Sciatic nerve (tissue), 2 donors: ENCODE data around the gene UGT2B7. TPM values are rescaled to one million over a fixed set of nuclear protein-coding genes. Genes with fewer than 3 reads are reported as not detected.
"Not testable (repeated sequence)": the region's sequence is repeated elsewhere in the genome, so short reads cannot be mapped to it uniquely, and the experiment has no call there.

Experiments
- ATAC-seq: fragments of 200-7000 bp; cut with Tn5 transposase; one replicate; pipeline ENCODE4 v1.9.1; 2020; ENCODE audit warnings: mild to moderate bottlenecking, moderate library complexity
- DNase-seq: peaks from one replicate; pipeline ENCODE4 v3.0.0-alpha.2; 2020; ENCODE audit warnings: low spot score
- intact Hi-C: fragments of 100-400 bp; cut with DNase I; formaldehyde crosslinking; loops from one replicate; pipeline ENCODE4 v1.14.2; 2022
- total RNA-seq: library from RNA; stranded (reverse); fragmentation: NEBNext Ultra II Directional; extraction: Animal tissue kit (Norgen Biotek cat#: 25700); gene quantifications from one replicate; pipeline ENCODE4 v1.2.1, GENCODE V29; 2021
- donor health status: DM: no; HTN: no; CAD: no.
- donor health status: DM: no; HTN: no; CAD: no.

The UGT2B7 gene
- not detected for total RNA-seq

- intact Hi-C loops: no loop called here
- DNase-seq (no peak), ATAC-seq (no peak)
Measured at GRCh38 chr4:69096111-69096656, at the start of gene UGT2B7. Gene UGT2B7, plus strand, starts transcription at chr4:69096474. Its CDS starts 47 bp downstream, at chr4:69096521.

DNA sequence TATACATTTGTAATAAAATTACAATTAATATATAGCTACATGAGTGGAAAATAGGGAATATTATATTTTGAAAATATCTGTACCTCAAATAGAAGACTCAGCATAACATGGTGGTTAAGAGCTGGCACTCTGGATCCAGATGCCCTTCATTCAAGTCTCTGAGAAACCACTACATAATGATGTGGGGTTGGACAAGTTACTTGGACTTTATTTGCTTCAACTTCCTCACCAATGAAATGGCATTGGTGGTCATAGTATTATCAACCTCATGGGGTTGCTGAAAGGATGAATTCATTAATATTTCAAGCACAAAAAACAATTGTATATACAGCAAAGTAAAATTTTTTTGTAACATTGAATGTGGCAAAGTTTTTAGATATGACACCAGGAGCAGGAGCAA is 46.4 kb upstream of the UGT2B7 start:
- intact Hi-C loops: no loop called here
- ATAC-seq: no peak
- DNase-seq: no peak

GRCh38 chr4:69050853-69051575 is 45.3 kb upstream of the UGT2B7 start:
- not testable (repeated sequence) for ATAC-seq

GRCh38 chr4:69051576-69051943 is 44.7 kb upstream of the UGT2B7 start:
- no peak for ATAC-seq
- intact Hi-C loops: no loop called here
- no peak for DNase-seq

More at GRCh38 chr4:69050853-69051575, 45.3 kb upstream of the UGT2B7 start:
- intact Hi-C loops, DNase-seq: not testable (repeated sequence)

DNA sequence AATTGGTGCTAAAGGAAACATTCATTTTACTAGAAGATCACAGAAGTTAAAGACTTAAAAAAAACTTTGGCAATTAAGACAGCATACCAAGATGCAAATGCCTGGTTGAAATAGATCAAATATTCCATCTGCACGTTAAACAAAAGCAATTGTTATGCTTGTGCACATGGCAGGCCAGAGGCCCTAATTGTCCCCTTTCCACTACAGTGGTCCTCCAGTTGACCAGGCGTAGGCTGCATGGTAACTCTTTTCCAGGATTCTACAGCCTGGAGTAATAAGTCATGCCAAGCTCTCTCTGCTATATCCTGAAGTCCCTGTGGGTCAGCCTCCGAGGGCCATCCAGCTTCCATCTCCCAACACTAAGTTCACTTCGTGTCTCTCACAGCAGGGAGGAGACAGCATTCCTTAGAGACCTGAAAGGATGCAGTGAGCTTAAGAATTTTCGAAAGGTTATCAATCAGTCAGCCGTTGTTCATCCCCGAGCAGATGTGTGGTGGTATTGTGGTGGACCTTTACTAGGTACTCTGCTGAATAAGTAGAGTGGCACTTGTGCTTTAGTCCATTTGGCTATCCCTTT is 42.9 kb upstream of the UGT2B7 start:
- DNase-seq, intact Hi-C loops, ATAC-seq: not testable (repeated sequence)

- ATAC-seq, DNase-seq, intact Hi-C loops: not testable (repeated sequence)
Measured at GRCh38 chr4:69054033-69054432, 42.2 kb upstream of the UGT2B7 start.

DNA sequence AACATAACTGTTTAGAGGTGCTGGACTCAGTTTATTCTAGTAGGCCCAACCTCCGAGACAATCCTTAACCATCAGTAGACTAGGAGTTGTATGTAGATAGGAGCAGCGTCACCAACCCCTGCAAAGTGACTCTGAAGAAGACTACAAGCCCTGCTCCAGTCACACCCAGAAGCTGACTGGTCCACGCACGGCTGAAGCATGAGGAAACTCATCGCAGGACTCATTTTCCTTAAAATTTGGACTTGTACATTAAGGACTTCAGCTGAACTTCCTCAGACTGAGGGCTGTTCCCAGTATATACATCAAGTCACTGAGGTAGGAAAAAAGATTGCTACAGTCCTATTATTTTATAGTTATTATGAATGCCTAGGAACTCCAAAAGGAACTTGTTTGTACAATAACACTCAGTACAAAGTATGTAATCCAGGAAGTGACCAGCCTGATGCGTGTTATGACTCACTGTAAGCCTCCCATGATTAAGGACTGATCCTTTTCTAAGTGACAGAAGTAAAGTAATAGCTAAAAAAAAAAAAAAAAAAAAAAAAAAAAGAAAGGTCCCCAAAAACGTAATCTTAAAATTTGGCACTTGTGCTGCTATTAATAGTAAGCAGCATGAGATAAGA is 41.6 kb upstream of the UGT2B7 start:
- DNase-seq (no peak), ATAC-seq (no peak)
- intact Hi-C loops: no loop called here

DNA sequence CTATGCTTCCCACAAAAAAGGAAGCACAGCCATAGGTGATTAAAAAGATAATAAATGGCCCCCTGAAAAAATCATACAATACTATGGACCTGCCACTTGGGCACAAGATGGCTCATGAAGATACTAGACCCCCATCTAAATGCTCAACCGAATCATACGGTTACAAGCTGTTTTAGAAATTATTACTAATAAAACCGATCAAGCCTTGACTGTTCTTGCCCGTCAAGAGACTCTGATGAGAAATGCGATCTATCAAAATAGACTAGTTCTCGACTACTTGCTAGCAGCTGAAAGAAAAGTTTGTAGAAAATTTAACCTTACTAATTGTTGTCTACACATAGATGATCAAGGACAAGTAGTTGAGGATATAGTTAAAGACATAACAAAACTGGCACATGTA is 40.1 kb upstream of the UGT2B7 start:
- DNase-seq (no peak), ATAC-seq (no peak)
- intact Hi-C loops: no loop called here

DNA sequence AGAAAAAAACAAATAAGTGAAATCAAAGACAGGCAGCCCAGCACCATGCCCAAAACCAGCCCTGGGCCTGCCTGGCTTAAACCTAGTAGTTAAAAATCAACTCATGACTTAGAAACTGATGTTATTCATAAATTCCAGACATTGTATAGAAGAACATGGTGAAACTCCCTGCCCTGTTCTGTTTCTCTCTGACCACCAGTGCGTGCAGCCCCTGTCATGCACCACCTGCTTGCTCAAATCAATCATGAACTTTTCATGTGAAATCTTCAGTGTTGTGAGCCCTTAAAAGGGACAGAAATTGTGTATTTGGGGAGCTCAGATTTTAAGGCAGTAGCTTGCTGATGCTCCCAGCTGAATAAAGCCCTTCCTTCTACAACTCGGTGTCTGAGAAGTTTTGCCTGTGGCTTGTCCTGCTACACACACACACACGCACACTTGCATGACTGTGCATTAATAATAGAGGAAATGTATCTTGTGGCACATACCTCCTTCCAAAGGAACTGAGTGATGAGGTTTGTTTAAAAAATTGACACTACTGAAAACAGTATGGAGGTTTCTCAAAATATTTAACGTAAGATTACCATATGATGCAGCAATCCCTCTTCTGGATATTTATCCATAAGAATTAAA is 39.2 kb upstream of the UGT2B7 start:
- intact Hi-C loops: no loop called here
- DNase-seq: no peak
- no peak for ATAC-seq

GRCh38 chr4:69057620-69058409 is 38.5 kb upstream of the UGT2B7 start:
- DNase-seq: no peak
- ATAC-seq: no peak
- intact Hi-C loops: no loop called here

GRCh38 chr4:69058410-69059059 is 37.7 kb upstream of the UGT2B7 start:
- ATAC-seq (no peak), DNase-seq (no peak)
- intact Hi-C loops: no loop called here

DNA sequence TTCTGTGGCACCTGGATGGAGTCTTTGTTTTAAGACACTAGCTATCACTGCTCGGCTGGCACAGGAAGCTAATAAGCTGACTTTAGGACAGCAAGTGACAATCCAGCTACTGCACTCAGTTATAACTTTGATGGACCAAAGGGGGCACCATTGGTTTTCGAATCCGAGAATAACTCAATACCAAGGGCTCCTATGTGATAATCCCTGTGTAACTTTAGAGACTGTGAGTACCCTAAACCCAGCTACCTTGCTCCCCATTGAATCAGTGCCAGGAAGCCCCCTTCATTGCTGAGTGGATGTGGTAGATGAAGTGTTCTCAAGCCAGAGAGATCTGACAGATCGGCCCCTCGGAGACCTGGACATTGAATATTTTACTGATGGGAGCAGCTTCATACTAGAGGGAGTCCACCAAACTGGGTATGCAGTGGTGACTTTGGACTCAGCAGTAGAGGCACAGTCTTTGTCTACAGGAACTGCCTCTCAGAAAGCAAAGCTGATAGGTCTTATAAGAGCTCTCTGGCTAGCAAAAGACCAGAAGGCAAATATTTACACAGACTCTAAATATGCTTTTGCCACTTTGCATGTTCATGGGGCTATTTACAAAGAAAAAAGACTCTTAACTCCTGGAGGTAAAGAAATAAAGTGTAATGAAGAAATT is 35.5 kb upstream of the UGT2B7 start:
- intact Hi-C loops: no loop called here
- ATAC-seq: no peak

DNA sequence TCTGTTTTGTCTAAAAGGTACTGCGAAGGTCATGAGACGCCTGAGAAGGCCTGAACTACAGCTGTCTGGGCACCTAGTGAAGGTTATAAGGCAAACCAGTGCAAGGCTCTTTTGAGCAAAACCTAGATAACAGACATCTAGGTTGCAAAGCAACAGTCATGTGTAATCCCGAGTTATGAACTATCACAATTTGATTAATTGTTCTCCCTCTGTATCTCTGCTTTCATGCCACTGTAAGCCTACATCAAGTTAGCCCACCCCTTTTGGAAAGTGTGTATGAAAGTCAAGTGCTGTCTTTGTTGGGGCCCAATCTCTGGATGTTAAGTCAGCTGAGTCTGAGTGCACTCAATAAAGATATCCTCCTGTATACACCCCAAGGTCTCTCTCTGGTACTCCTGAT is 31.9 kb upstream of the UGT2B7 start:
- intact Hi-C loops: no loop called here
- DNase-seq (no peak), ATAC-seq (no peak)

More for the DNA sequence above, 35.5 kb upstream of the UGT2B7 start:
- no peak for DNase-seq

DNA sequence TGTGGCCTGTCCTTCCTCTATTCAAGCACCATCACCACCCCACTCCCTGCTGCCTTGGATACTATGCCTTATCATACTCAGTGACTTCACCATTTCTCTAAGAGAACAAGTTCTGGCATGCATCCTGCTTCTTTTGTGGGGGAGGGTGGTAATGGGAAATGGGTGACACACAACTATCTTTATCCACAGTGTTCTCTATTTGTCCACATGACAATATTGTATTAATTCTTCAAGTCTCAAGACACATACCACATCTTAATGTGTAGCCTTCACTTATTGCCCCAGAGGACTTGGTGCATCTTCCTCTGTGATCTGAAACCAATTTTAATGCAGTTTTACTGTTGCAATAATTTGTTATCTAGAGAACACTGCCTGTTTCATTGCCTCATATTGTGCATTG is 29.3 kb upstream of the UGT2B7 start:
- DNase-seq (no peak), ATAC-seq (no peak)
- intact Hi-C loops: no loop called here

DNA sequence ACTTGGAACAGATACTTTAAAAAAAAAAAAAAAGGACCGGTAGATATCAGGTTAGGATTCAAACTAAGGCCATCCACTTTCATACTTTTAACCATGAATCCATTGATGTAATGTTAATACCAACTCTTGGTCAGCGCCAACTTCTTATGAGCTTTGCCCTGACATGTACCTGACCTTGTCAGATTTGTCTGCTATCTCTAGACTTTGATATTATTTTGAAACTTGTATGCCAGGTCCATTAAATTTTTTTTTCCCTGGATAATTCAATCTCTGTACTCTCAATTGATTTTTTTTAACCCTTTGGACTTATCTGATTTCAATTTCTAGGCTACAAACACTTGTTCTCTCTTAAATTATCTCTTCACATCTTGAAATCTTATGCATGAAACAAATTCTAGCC is 27.2 kb upstream of the UGT2B7 start:
- intact Hi-C loops: no loop called here
- ATAC-seq: no peak
- no peak for DNase-seq

DNA sequence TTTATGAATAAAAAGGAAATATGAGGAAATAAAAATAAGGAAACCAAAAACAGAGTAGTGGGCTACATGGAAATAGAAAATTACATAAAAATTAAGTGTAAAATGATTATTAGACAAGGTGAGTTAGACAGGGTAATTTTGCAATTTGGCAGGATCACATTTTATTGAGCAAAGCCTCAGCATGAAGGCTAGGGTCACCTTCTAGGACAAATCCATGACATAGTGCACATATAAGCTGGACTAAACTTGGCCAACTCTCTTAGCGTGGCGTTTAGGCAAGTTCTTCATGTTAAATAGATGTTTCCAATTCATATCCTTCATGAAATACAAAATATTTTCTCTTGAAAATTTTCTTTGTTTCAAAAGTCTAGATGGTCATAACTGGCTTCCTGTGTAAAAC is 25.7 kb upstream of the UGT2B7 start:
- ATAC-seq: no peak
- intact Hi-C loops: no loop called here
- DNase-seq: no peak

DNA sequence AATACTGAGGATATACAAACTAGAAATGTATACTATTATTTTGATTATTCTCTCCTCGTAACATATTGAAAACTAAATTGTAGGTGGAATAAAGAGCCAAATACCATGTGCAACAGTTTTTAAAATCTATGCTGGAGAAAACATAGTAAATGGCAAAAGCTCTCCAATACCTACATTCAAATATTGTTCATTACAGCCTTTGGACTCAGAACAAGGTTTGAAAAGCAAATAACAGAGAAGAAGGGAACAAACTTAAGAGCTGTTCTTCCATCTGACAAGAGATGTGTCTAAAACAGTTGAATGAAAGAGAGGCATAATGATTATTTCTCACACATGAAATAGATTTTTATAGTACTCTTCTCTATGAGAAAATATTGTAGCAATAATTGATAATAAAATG is 25.0 kb upstream of the UGT2B7 start:
- intact Hi-C loops: no loop called here
- ATAC-seq: no peak
- DNase-seq: no peak

GRCh38 chr4:69073375-69073774 is 22.9 kb upstream of the UGT2B7 start:
- no peak for ATAC-seq
- DNase-seq: no peak
- intact Hi-C loops: no loop called here
